ENCODE data around the gene AS3MT.
"Not testable (repeated sequence)": the region's sequence is repeated elsewhere in the genome, so short reads cannot be mapped to it uniquely, and the experiment has no call there.

Gene AS3MT

GRCh38 chr10:102869258-102870198, at the start of gene AS3MT:
AS3MT (plus strand) TSS chr10:102869470; CDS start chr10:102869593, 123 bp downstream.
- DNase-seq (ENCODE audit: low read depth, low spot score) = no peak

GRCh38 chr10:102820008-102820407, 49.3 kb upstream of the AS3MT start:
- not testable (repeated sequence) for DNase-seq (ENCODE audit: low read depth, low spot score)

- DNase-seq (ENCODE audit: low read depth, low spot score) = no peak
Measured at GRCh38 chr10:102822222-102822621, 47.0 kb upstream of the AS3MT start.

DNA sequence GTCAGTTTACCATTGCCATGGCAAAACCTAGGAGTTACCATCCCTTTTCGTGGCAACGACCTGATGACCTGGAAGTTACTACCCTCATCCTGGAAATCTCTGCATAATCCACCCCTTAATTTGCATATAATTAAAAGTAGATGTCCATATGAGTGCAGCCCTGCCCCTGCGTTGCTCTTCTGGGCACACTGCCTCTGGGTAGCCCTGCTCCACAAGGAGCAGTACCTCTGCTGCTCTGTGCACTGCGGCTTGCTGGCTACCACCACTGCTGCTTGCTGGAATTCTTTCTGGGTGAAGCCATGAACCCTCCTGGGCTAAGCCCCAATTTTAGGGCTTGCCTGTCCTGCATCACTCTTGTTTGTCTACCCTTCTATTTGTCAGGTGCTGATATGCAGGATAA, 44.6 kb upstream of the AS3MT start:
- no peak for DNase-seq (ENCODE audit: low read depth, low spot score)

DNA sequence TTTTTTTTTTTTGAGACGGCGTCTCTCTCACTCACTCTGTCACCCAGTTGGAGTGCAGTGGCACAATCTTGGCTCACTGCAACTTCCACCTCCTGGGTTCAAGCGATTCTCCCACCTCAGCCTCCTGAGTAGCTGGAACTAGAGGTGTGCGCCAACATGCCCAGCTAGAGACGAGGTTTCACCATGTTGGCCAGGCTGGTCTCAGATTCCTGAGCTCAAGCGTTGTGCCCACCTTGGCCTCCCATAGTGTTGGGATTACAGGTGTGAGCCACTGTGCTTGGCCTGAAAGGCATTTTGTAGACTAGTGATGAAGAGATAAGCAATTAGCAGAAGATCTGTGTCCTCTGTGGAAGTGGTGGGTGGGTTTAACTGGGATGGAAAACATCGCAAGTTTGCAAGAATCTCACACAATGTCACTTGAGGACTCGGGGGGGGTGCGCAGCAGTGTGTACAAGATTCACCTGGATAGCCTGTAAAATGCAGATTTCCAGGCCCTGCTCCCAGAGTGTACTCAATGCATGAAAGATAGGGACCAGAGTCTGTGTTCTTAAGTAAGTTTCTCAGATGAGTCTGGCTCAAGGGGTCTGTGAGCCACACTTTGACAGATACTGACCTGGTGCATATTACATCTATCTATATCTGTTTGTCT, 43.0 kb upstream of the AS3MT start:
- no peak for DNase-seq (ENCODE audit: low read depth, low spot score)

- no peak for DNase-seq (ENCODE audit: low read depth, low spot score)
Measured at GRCh38 chr10:102827597-102827975, 41.7 kb upstream of the AS3MT start.

DNA sequence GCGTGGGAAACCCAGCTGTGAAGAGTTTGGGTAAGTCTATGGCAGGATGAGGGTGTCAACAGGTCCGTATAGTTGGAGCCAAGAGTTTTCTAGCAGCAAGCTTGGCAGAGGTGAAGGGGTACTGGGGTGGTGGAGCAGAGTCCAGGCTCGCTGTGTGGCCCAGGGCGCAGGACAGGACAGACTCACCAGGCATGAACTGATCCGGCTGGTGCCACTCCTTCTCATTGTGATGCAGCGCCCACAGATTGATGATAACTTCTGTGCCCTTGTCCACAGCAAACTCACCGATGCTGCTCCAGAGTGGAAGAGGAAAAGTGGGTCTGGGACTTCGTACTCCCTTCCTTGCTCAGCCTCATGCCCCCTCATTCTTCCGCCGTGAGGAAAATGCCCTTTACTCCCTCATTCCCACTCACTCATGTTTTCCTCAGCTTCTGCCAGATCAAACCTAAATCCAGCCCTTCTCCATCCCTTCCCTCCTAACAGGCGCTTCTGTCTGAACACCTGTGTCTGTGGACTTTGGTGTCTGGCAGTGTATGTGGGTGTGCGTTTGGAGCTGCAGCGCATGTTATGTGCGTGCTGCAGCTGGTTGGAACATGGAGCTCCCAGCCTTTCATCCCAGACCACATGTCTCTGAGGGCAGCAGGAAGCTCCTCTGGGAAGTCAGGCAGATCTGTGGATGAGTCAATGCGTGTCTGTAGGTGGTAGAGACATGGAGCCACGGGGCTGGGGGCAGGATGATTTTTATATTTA, 37.8 kb upstream of the AS3MT start:
- no peak for DNase-seq (ENCODE audit: low read depth, low spot score)

- no peak for DNase-seq (ENCODE audit: low read depth, low spot score)
Measured at GRCh38 chr10:102832248-102832647, 37.0 kb upstream of the AS3MT start.

DNA sequence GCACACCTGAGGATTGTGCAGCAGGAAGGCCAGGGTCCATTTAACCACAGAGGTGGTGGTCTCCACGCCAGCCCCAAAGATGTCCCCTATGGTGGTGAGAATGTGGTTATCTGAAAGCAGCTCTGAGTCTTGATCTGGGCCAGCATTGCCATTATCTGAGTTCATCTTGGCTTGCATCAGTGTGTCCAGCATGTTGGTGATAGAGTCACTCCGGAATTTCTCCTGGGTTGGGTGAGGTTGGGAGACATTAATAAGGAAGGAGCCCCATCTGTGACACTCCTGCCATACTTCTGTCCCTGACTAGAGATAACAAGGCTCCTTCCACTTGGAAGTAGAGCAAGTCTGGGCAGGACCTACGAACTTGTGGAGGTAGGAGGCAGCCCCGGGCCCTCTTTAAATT, 36.3 kb upstream of the AS3MT start:
- DNase-seq (ENCODE audit: low read depth, low spot score) = no peak

- no peak for DNase-seq (ENCODE audit: low read depth, low spot score)
Measured at GRCh38 chr10:102834143-102834542, 35.1 kb upstream of the AS3MT start.

- peak; percentile 29 for DNase-seq (ENCODE audit: low read depth, low spot score)
Measured at GRCh38 chr10:102835007-102835482, 34.2 kb upstream of the AS3MT start.

DNA sequence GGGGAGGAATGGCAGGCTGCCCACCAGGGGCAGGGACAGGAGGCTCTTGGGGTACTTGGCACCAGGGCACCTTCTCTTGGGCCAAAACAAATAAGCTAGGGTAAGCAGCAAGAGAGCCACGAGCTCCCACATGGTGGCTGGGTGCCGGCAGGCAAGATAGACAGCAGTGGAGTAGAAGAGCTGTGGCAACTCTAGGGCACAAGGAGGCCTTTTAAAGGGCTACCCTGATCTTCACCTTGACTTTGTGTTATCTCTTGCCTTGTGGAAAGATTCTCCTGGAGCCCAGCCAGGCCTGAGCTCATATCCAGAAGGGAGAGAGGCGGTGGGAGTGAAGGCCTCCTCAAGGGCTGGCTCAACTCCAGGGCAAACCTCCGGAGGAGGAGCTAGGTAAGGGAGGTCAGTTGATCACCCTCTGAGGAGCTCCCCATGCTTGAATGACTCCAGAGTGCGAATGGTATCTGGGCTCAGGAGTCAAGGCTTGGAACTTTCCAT, 32.0 kb upstream of the AS3MT start, which contains the start of gene CYP17A1:
TSS of gene CYP17A1 (minus strand) at position 184 of the 492 bp plus-strand sequence. CDS start at position 132, 52 bp downstream.
- DNase-seq (ENCODE audit: low read depth, low spot score) = no peak

GRCh38 chr10:102838276-102838927, 30.9 kb upstream of the AS3MT start:
- DNase-seq (ENCODE audit: low read depth, low spot score) = not testable (repeated sequence)

DNA sequence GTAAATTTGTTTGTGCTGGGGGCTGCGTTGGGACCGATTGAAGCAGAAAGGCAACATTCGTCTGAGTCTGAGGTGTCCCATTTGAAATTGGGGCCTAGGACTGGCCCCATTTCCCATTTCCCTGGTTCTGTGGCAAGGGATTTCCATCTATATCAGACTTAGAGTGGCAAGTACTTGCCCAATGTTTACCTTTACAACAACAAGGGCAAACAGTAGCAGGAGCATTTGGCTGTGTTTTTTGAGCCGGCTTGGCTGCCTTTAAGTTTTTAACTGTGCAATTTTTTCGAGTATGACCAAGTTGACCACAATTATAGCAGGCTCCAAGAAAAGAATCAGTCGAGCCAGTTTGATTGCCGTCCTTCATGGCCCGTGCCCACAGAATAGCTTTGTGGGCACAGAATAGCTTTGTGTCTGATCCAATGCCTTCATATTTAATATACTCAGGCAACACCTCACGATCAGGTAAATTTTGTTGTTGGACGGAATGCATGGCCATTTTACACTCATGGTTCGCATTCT, 27.4 kb upstream of the AS3MT start:
- no peak for DNase-seq (ENCODE audit: low read depth, low spot score)

- not testable (repeated sequence) for DNase-seq (ENCODE audit: low read depth, low spot score)
Measured at GRCh38 chr10:102843139-102843538, 26.1 kb upstream of the AS3MT start.

DNA sequence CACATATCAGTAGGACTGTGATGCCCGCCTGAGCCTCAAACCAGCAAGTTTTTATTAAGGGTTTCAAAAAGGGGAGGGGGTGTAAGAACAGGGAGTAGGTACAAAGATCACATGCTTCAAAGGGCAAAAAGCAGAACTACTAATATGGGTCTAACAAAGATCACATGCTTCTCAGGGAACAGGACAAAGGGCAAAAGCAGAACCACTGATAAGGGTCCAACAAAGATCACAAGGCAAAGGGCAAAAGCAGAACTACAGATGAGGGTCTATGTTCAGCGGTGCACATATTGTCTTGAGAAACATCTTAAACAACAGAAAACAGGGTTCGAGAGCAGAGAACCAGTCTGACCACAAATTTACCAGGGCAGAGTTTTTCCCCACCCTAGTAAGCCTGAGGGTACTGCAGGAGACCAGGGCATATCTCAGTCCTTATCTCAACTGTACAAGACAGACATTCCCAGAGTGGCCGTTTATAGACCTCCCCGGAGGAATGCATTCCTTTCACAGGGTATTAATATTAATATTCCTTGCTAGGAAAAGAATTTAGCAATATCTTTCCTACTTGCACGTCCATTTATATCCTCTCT, 25.0 kb upstream of the AS3MT start:
- DNase-seq (ENCODE audit: low read depth, low spot score) = not testable (repeated sequence)

- no peak for DNase-seq (ENCODE audit: low read depth, low spot score)
Measured at GRCh38 chr10:102845352-102845902, 23.8 kb upstream of the AS3MT start.

DNA sequence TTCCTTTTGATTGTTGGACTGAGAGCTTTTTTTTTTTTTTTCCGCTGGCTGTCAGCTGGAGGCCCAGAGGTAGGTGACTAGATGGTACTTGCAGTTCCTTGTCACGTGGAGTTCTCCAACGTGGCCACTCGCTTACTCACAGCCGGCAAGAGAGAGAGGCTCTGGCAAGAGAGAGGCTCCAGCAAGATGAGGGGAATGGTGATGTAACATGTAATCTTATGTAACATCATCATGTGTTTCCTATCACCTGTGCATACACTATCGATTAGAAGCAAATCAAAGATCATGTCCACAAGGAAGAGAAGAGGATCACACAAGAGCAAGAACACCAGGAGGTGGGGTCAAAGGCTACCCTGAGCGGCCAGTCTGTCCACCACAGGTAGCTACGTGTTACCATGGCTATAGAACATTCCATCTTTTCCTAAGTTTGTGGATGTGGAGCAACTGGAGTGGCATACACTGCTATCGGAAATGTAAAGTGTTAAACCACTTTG, 19.2 kb upstream of the AS3MT start:
- no peak for DNase-seq (ENCODE audit: low read depth, low spot score)

DNA sequence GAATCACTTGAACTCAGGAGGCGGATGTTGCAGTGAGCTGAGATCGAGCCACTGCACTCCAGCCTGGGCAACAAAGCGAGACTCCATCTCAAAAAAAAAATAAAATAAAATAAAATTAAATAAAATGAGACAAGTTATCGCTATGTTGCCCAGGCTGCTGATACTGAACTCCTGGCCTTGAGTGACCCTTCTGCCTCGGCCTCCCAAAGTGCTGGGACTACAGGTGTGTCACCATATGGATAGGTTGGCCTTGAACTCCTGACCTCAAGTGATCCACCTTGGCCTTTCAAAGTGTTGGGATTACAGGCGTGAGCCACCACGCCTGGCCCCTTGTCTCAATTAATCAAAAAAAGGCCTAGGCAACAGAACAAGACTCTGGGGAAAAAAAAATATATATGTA, 16.0 kb upstream of the AS3MT start:
- not testable (repeated sequence) for DNase-seq (ENCODE audit: low read depth, low spot score)
